DMS 273 (cell line): ENCODE results near the gene CBARP.

Experiments used
- DNase-seq: peaks from one replicate; lab custom pipeline; 2025; ENCODE audit not compliant: unreplicated experiment; lab: John Stamatoyannopoulos, UW

Gene CBARP

GRCh38 chr19:1239796-1240737 lies 2.3 kb upstream of the CBARP start:
- DNase-seq, result peak; percentile 96

- DNase-seq, result no peak
These were observed 1.6 kb upstream of the CBARP start for GRCh38 chr19:1239420-1239795.

GRCh38 chr19:1238369-1239303 lies 831 bp upstream of the CBARP start:
- no peak for DNase-seq

- DNase-seq, result peak; percentile 57
These were observed 662 bp downstream of the CBARP start for GRCh38 chr19:1237027-1237659.

GRCh38 chr19:1236576-1236975 lies 1.2 kb downstream of the CBARP start:
- peak; percentile 83 for DNase-seq

GRCh38 chr19:1235625-1236538 lies 1.9 kb downstream of the CBARP start:
- peak; percentile 67 for DNase-seq

- no peak for DNase-seq
These were observed 2.8 kb downstream of the CBARP start for GRCh38 chr19:1234955-1235380.

- DNase-seq, result no peak
These were observed 3.5 kb downstream of the CBARP start for GRCh38 chr19:1234051-1234954.

GRCh38 chr19:1233115-1233667 lies 4.6 kb downstream of the CBARP start:
- no peak for DNase-seq

- peak; percentile 75 for DNase-seq
These were observed 5.1 kb downstream of the CBARP start for GRCh38 chr19:1232652-1233072.

GRCh38 chr19:1231729-1232637 lies 5.8 kb downstream of the CBARP start:
- DNase-seq, result peak; percentile 75

- DNase-seq, result no peak
These were observed 6.9 kb downstream of the CBARP start for GRCh38 chr19:1230783-1231489.

GRCh38 chr19:1229924-1230782 lies 7.7 kb downstream of the CBARP start:
- DNase-seq, result no peak

GRCh38 chr19:1229056-1229923 lies 8.5 kb downstream of the CBARP start:
- DNase-seq, result no peak
